ENCODE data around the gene PARVA. TPM values are rescaled to one million over a fixed set of nuclear protein-coding genes. Genes with fewer than 3 reads are reported as not detected.

The PARVA gene
- total RNA-seq, 4 donors from 2014 or later: 83.5 to 159 (median 128) TPM

DNA sequence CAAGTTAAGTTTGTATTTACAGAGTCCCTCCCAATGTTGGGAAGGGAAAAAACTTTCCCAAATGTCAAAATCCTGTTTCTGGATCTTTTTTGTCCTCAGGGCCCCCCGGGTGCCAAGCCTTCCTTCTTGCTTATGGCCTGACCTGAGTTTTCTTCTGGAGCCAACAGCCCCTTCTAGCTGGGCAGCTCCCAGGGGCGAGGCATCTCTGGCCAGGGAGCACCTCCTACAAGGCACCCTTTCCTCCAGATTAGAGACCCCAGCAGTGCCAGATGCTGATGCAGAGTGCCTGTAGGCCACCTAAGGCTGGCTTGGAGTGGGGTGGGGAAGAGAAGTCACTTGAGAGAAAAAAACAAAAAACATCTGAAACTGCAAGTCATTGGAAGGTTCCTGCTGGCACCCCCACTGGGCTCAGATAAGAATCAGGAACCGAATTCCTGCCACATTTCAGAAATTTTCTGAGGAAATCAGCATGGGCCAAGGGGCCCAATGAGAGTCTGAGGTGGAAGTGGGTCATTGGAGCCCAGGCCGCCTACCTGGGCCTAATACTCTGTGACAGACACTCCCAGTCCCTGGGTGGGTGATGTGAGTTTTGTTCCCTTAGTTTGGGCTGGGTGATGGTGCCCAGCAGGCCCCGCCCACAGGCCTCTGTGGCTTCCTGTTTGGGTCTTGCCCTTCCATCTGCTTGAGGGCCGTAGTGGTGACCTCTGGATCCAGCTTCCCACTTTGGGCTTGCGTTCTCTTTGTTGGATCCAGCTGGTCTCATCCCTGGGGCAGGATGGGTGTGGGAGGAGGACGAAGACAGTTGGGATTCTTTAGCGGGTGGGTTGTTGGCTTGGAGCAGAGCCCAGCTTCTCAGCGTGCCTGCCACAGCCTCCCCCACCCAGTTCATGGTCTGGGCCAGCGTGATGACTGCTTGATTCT lies 40.6 kb downstream of the PARVA start:
- TF ChIP-seq, protein P1, sequence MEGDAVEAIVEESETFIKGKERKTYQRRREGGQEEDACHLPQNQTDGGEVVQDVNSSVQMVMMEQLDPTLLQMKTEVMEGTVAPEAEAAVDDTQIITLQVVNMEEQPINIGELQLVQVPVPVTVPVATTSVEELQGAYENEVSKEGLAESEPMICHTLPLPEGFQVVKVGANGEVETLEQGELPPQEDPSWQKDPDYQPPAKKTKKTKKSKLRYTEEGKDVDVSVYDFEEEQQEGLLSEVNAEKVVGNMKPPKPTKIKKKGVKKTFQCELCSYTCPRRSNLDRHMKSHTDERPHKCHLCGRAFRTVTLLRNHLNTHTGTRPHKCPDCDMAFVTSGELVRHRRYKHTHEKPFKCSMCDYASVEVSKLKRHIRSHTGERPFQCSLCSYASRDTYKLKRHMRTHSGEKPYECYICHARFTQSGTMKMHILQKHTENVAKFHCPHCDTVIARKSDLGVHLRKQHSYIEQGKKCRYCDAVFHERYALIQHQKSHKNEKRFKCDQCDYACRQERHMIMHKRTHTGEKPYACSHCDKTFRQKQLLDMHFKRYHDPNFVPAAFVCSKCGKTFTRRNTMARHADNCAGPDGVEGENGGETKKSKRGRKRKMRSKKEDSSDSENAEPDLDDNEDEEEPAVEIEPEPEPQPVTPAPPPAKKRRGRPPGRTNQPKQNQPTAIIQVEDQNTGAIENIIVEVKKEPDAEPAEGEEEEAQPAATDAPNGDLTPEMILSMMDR (IDR thresholded peaks at IDR 0.05; ENCODE audit: low read depth): no peak

GRCh38 chr11:12420040-12420439 lies 42.7 kb downstream of the PARVA start:
- TF ChIP-seq, protein P1 (IDR thresholded peaks at IDR 0.05; ENCODE audit: low read depth): no peak

GRCh38 chr11:12420706-12421105 lies 43.3 kb downstream of the PARVA start:
- TF ChIP-seq, protein P1 (IDR thresholded peaks at IDR 0.05; ENCODE audit: low read depth): no peak

DNA sequence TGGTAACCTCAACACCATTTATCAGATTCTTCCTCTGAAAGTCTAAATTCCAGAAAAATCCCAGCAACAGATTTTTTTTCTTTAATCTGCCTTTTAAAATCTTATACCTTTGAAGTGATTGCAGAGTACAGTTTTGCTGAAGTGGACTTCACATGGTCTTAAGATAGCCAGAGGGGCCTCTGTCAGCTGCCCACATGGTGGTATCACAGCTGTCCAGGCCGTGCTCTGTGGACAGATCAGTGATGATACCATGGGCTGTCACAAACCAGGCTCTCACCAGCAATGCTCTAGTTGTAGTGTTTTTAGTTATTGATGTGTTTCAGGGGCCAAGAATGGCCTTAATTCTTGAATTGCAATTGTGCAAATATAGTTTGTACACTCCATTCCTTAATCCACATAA lies 44.0 kb downstream of the PARVA start:
- TF ChIP-seq, protein P1 (IDR thresholded peaks at IDR 0.05; ENCODE audit: low read depth): no peak

DNA sequence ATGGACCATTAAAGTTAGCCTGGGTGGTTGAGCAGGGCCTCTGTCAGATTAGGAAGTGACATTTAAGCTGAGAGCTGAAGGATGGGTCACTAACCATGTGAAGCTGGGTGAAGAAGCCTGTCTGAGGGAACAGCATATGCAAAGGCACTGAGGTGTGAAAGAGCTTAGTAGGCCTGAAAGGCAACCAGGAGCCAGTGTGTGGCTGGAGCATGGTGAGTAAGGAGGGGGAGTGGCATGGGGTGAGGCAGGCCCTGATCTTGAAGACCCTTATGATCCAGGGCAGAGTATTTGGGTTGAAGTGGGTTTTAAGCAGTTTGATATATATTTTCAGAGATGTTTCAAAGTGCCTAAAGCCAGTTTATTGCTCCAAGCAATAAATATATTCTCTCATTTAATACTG lies 48.8 kb downstream of the PARVA start:
- TF ChIP-seq, protein P1 (IDR thresholded peaks at IDR 0.05; ENCODE audit: low read depth): no peak

- TF ChIP-seq, protein P1 (IDR thresholded peaks at IDR 0.05; ENCODE audit: low read depth): no peak
These were observed 51.8 kb downstream of the PARVA start for GRCh38 chr11:12429155-12429554.

DNA sequence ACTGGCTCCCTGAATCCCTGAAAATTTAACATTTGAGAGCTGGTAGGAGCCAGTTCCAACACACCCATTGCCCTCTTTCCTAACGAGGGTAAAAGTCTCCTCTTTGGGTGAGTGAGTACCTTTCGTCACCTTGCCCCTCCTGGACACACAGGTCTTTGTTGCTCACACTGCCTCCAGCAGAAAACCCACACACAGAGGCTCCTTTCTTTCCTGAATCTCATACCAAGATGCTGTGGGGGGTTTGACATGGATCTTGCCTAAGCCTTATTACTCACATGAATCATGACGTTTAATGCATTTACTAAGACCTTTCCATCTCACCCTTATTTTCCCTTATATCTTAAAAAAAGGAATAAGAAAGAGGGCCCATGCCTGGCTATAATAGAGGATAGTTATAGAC lies 53.0 kb downstream of the PARVA start:
- TF ChIP-seq, protein P1 (IDR thresholded peaks at IDR 0.05; ENCODE audit: low read depth): no peak

All from subcutaneous adipose tissue (tissue), 4 donors.